Prostate gland (tissue), 2 donors: ENCODE results near the gene ZNF784.
A peak's percentile ranks its signal among the peaks of the same experiment; 100 is the strongest.

ENCODE experiments used
- POLR2AphosphoS5 ChIP-seq: sonication (generic); formaldehyde crosslinking; IDR thresholded peaks from one replicate; pipeline ENCODE4 v1.6.1; 2017; ENCODE audit warnings: antibody characterized with exemption
- TF ChIP-seq, protein P1 (sequence below), 4 experiments: fragments of 200-600 bp in 2 of 4; fragments of 450-650 bp in 2 of 4; sonication (generic) in 2 of 4; IDR thresholded peaks; 1 replicate in 3 of 4; 2 replicates in 1 of 4; pipeline ENCODE4 v1.5.1; 2016 to 2019; ENCODE audit warnings: antibody characterized with exemption in 4 of 4, mild to moderate bottlenecking in 2 of 4, moderate library complexity in 2 of 4

DNA sequence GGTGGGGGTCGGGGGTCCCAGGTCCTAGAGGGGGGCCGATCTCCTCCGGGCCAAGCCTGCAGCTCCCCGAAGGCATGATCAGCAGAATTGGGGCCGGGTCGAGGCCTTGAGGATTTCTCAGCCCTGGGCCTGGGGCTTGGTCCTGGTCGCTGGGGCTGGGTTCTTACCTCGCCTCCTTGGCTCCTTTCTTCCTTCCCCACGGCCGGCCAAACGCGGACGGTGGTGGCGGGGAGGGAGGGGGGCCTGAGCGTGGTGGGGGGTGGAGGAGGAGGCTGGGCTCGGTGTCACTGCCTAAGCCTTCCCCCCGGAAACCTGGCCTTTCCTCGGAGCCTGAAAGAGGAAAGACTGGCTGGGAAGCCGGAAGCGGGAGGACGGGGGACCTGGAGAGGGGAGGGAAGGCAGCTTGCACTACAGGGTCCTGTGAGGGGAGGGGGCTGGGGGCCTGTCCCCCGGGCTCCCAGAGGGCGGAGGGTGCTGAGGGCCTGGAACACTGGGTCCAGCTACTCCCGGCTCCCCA, 43.7 kb downstream of the ZNF784 start, which contains the start of gene ZNF579:
- TF ChIP-seq, protein P1, sequence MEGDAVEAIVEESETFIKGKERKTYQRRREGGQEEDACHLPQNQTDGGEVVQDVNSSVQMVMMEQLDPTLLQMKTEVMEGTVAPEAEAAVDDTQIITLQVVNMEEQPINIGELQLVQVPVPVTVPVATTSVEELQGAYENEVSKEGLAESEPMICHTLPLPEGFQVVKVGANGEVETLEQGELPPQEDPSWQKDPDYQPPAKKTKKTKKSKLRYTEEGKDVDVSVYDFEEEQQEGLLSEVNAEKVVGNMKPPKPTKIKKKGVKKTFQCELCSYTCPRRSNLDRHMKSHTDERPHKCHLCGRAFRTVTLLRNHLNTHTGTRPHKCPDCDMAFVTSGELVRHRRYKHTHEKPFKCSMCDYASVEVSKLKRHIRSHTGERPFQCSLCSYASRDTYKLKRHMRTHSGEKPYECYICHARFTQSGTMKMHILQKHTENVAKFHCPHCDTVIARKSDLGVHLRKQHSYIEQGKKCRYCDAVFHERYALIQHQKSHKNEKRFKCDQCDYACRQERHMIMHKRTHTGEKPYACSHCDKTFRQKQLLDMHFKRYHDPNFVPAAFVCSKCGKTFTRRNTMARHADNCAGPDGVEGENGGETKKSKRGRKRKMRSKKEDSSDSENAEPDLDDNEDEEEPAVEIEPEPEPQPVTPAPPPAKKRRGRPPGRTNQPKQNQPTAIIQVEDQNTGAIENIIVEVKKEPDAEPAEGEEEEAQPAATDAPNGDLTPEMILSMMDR (IDR thresholded peaks at IDR 0.05): no peak
- peak; percentile 73 for TF ChIP-seq POLR2AphosphoS5
